ENCODE data around the gene IL13RA1. TPM values are rescaled to one million over a fixed set of nuclear protein-coding genes. Genes with fewer than 3 reads are reported as not detected.

Gene IL13RA1
- total RNA-seq, 1 donor from 2014 or later: 9.9 TPM

GRCh38 chrX:118740276-118740889, 13.0 kb downstream of the IL13RA1 start:
- Mint-ChIP-seq H3K9me3 (peaks cover 12% of the 10 kb centered on the region), H3K27ac (ENCODE audit: unreplicated experiment) (no peak overlapping the region), H3K27me3 (ENCODE audit: low read depth) (no peaks in the 10 kb centered on the region), H3K4me1 (no peaks in the 10 kb centered on the region), H3K36me3 (ENCODE audit: low read depth) (peaks cover 3% of the 10 kb centered on the region), H3K4me3 (no peak overlapping the region)
- TF ChIP-seq, protein P1, sequence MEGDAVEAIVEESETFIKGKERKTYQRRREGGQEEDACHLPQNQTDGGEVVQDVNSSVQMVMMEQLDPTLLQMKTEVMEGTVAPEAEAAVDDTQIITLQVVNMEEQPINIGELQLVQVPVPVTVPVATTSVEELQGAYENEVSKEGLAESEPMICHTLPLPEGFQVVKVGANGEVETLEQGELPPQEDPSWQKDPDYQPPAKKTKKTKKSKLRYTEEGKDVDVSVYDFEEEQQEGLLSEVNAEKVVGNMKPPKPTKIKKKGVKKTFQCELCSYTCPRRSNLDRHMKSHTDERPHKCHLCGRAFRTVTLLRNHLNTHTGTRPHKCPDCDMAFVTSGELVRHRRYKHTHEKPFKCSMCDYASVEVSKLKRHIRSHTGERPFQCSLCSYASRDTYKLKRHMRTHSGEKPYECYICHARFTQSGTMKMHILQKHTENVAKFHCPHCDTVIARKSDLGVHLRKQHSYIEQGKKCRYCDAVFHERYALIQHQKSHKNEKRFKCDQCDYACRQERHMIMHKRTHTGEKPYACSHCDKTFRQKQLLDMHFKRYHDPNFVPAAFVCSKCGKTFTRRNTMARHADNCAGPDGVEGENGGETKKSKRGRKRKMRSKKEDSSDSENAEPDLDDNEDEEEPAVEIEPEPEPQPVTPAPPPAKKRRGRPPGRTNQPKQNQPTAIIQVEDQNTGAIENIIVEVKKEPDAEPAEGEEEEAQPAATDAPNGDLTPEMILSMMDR (conservative IDR thresholded peaks at IDR 0.05): no peak
- no peak for DNase-seq (ENCODE audit: low read depth, low spot score)

- no peak overlapping the region for H3K4me3 Mint-ChIP-seq
- peaks cover 3% of the 10 kb centered on the region for H3K36me3 Mint-ChIP-seq (ENCODE audit: low read depth)
- no peak for DNase-seq (ENCODE audit: low read depth, low spot score)
- no peaks in the 10 kb centered on the region for H3K4me1 Mint-ChIP-seq
- TF ChIP-seq, protein P1 (conservative IDR thresholded peaks at IDR 0.05): no peak
- peaks cover 2% of the 10 kb centered on the region for H3K9me3 Mint-ChIP-seq
- no peak overlapping the region for H3K27ac Mint-ChIP-seq (ENCODE audit: unreplicated experiment)
- no peaks in the 10 kb centered on the region for H3K27me3 Mint-ChIP-seq (ENCODE audit: low read depth)
Measured at GRCh38 chrX:118742176-118742575, 14.8 kb downstream of the IL13RA1 start.

DNA sequence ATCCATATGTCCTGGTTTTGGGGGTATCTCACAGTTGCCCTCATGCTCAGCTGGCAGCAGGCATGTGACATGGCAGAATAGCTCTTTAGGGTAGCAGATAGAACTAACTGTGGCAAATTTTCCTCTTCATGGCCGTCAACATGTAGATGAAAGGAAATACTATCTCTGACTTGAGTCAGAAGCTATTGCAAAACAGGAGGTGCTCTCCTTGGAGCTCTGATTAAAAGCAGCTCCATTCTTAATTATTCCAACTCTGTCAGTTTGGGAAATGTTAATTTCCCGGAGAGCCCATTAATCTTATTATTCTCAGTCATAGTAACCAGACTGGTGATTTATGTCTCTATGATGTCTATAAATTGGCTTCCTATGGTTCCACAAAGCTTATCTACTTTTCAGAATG, 18.2 kb downstream of the IL13RA1 start:
- H3K27me3 Mint-ChIP-seq (ENCODE audit: low read depth): no peaks in the 10 kb centered on the region
- no peaks in the 10 kb centered on the region for H3K36me3 Mint-ChIP-seq (ENCODE audit: low read depth)
- H3K9me3 Mint-ChIP-seq: no peaks in the 10 kb centered on the region
- H3K27ac Mint-ChIP-seq (ENCODE audit: unreplicated experiment): no peak overlapping the region
- TF ChIP-seq, protein P1 (conservative IDR thresholded peaks at IDR 0.05): no peak
- H3K4me3 Mint-ChIP-seq: no peak overlapping the region
- no peak for DNase-seq (ENCODE audit: low read depth, low spot score)
- H3K4me1 Mint-ChIP-seq: no peaks in the 10 kb centered on the region

GRCh38 chrX:118751950-118752783, 24.8 kb downstream of the IL13RA1 start:
- no peaks in the 10 kb centered on the region for H3K27me3 Mint-ChIP-seq (ENCODE audit: low read depth)
- peaks cover 12% of the 10 kb centered on the region for H3K36me3 Mint-ChIP-seq (ENCODE audit: low read depth)
- H3K9me3 Mint-ChIP-seq: no peaks in the 10 kb centered on the region
- H3K27ac Mint-ChIP-seq (ENCODE audit: unreplicated experiment): no peak overlapping the region
- DNase-seq (ENCODE audit: low read depth, low spot score): no peak
- H3K4me3 Mint-ChIP-seq: no peak overlapping the region
- H3K4me1 Mint-ChIP-seq: peaks cover 4% of the 10 kb centered on the region
- TF ChIP-seq, protein P1 (conservative IDR thresholded peaks at IDR 0.05): no peak

DNA sequence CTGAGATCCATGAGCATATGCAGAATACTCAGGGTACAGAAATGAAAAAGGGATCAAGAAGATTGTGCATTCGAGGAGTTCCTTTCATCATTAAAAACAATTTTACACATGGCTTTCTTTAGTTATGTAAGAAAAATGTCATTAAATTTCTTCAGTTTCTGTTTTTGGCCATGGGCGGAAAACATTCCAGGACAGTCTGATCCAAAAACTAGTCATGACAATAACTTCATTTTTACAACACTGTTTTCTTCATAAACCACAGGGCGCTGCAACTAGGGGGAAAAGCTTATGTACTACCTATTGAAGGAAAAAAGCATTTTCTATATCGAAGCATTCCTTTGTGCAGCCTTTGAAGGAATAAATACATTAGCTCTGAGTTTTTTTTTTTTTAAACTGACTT, 28.2 kb downstream of the IL13RA1 start:
- no peak for DNase-seq (ENCODE audit: low read depth, low spot score)
- H3K27me3 Mint-ChIP-seq (ENCODE audit: low read depth): no peaks in the 10 kb centered on the region
- TF ChIP-seq, protein P1 (conservative IDR thresholded peaks at IDR 0.05): no peak
- peaks cover 12% of the 10 kb centered on the region for H3K36me3 Mint-ChIP-seq (ENCODE audit: low read depth)
- H3K4me1 Mint-ChIP-seq: peaks cover 4% of the 10 kb centered on the region
- H3K4me3 Mint-ChIP-seq: no peak overlapping the region
- peaks cover 3% of the 10 kb centered on the region for H3K9me3 Mint-ChIP-seq
- H3K27ac Mint-ChIP-seq (ENCODE audit: unreplicated experiment): no peak overlapping the region

All from neural crest cell (in vitro differentiated cells).